Measurements from ENCODE around the gene TFF1.

The TFF1 gene

DNA sequence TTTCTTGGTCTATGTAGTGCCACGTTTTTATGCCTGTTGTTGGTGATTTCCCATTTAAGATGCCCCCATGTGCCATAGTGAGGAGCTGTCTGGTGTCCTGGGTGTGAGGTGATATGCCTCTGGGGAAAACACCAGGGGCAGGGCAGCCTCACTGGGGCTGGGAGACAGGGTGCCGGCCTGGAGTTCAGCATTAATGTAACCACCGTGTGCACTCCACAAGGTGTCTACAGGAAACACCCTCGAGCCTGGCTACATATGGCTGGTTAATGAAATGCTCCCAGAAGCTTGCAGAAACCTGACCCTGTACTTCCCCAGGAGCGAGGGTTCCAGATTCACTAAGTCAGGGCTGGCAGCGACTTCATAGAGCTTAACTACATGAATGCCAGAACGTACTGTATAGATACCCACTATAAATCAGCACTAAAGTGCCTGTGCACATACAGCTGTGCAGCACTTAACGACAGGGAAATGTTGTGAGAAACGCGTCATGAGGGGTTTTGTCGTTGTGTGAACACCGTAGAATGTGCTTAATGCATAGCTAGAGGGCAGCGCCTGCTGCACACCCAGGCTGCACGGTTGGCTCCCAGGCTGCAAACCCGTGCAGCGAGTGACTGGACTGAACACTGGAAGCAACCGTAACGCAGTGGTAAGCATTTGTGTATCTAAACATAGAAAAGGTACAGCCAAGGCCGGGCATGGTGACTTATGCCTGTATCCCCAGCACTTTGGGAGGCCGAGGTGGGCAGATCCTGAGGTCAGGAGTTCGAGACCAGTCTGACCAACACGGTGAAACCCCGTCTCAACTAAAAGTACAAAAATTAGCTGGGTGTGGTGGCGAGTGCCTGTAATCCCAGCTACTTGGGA, 25.9 kb downstream of the TFF1 start:
- no peak for DNase-seq

DNA sequence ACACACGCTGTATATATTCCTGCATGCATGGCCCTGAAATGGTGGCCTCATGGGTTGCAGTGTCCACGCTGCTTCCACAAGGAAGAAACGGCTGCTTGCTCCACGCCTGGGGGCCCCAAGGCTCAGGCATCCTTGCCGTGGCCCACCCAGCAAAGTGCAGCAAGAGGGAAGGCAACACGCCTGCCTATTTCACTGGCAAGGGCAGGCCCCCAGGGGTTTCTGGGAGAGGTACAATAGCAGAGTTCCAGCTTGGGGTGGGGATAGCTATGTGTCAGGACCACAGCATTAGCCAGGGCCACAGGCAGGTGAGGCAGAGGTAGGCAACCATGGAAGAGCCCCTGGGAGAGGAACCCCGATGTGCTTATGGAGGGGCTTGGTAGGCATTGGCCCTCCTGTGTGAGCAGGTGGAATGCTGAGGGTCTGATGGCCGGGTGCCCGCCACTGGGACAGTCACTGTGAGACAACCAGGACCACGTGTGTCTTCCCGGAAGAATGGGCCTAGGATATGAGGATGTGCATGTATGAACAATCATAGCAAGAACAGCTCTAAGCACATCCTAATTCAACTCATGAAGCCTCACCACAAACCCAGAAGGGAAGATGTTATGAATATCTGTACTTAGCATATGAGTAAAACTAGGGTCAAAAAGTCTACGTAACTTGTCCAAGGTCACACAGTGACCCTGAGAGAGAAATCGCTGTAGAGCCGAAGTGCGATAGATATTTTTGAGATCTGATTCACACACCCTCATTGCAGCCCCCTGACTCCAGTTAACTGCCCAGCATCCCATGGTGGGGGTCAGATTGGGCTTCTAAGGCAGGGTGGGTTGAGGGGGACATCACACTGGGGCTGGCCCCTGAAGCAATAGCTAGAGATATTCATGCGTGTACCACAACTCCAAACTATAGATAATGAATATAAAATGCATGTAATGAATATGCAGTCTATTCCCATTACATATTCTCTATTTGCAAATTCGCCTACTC, 27.3 kb downstream of the TFF1 start:
- no peak for DNase-seq

DNA sequence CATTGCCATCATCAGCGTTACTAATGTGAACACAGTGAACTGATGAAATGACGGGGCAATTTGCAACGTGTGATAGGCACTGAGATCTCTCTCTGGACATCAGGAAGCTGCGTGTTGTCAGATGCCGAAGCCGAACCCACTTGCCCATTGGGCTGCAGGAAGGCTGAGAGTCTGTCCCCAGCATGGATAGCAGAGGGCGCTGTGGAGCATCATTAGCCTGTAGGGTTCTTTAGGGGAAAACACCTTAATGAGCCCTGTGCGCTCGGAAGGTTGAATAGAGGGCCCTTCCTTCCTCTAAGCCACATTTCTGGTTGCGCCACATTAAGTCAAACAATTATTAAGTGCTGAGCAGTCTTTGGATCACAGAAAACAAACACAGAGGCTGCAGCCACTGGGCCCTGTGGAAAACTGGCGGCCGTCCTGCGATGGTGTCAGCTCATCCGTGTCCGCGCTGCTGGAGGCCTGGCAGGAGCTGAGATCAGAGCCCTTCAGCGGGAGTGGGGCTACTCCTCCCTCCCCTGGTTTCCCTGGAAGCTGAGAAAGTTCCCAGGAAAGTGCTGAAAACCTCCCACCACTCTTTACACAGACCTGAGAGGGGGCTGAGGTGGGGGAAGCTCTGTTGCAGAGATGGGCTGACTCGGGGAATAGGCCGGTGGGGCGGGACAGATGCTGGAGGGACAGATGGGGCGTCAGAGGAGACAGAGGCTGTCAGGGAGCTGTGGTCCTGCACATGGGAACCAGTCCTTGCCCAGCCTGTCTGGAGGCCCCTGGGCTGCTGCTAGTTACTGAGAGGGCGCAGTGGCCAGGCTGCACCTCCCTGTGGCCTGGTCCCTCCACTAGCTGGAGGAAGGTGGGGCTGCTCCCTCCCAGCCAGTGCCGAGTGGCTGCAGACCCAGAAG, 28.3 kb downstream of the TFF1 start:
- no peak for DNase-seq

DNA sequence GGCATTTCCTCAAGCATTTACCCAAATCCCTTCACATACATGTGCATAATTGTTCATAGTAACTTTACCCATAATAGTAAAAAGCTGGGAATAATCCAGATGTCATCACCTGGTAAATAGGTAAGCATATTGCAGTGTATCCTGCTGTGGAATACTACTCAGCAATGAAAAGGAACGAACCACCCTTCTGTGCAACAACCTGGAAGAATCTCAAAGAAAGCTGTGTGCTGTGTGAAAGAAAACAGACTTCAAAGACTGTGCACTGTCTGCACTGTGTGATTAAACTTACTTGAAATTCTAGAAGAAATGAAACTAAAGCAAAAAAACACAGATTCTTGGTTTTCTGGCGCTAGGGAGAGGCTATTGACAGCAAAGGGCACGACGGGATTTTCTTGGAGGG, 29.1 kb downstream of the TFF1 start:
- no peak for DNase-seq

DNA sequence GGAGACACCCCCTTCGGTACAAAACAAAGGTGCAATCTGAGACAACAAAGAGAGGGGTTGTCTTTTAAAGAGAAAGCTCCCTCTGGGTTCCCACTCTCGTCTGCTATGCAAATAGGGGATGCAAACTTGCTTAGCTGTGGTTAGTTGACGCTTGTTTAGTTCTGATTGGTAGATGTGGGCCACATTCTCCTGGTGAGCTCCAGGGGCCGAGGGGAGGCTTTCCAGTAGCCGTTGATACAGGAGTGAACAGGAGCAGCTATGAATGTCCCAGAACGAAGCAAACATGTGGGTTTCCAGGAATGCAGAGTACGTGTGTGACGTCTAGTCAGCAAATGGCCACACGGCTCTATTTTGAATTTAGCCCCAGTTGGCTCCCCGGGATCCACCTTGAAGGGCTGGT, 30.3 kb downstream of the TFF1 start:
- DNase-seq: no peak

DNA sequence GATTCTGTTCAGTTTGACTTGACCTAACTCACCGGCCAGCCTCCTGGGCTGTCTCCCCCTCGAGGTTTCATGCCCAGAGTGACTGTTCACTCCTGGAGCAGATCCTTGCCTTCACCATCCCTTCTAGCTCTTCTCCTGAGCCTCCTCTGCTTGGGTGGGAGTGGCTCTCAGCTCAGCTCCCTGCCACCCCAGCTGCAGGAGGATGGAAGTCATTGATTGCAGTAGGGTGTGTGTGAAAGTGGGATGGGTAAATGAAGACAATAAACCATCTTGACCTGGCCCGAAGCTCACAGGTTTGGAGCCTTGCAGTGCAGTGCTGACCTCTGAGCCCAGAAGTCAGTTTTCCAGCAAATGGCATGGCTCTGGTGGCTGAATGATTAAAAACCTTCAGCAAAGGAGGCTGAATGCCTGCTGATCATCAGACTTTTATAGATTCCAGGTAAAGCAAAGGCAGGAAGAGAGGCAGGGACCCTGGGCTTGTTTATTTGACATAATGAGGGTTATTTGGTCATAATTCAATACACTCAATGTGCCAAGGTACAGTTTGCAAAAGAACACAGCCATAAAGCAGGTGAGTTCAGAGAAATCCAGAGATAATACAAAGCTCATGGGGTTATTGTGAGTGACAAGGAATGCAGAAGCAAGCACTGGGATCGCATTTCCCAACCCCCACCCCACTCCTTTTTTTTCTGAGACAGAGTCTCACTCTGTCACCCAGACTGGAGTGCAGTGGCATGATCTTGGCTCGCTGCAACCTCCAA, 33.6 kb downstream of the TFF1 start:
- DNase-seq: no peak

DNA sequence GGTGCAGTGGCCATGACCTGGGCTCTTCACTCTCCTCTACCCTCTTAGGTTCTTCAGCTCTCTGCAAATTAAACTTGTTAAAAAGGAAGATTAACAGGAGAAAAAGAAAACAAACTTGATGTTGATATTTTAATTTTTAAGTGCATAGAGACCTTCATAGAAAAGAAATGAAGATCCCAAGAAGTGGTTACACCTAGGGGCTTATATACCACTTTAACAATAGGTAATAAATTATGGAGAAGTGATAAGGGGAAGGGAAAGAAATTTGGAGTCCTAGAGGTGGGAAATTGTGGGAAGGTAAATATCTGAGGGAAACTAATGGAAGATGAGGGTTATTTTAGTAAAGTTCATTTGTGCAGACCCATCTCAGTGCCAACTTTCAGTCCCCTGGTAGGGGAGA, 34.7 kb downstream of the TFF1 start:
- no peak for DNase-seq

DNA sequence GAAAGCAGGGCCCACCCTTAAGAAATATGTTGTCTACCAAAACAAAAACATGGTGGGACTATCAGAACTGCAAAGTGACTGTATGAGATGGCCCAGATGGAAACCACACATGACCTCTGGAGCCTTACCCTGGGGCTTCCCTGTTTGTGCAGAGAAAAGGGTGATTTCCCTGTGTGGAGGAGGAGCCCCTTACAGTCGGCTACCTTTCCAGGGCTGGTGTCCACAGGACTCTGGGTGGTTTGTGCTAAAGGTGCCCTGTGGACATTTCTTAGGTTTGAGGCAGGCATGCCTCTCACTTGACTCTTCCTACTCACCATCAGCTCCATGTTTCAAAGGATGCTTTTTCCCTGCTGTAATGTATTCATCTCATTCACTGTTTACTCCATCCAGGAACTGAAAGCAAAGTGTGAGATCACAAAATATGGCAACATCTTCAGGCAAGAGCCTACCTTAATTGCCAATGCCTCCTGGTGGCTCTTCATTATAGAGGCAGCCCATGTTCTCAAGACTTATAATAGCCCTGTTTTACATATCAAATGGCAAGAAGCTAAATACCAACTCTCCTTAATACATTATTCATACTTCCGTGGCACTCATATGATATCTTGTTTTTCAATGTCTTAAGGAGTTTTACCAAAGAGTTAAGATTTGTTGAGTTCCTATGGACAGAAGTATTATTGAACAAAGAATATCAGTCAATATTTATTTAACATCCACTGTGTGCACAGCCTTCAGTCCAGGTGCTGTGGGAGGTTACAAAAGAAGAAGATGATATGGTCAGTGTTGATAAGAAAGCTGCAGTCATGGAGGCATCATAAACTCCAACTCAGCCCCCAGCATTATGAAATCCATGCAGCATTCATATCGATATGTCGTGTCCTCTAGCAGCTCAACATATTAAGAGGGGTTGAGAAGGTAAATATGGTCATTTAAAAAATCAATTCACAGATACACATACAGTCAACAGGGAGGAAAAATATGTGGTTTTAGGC, 35.7 kb downstream of the TFF1 start:
- no peak for DNase-seq

DNA sequence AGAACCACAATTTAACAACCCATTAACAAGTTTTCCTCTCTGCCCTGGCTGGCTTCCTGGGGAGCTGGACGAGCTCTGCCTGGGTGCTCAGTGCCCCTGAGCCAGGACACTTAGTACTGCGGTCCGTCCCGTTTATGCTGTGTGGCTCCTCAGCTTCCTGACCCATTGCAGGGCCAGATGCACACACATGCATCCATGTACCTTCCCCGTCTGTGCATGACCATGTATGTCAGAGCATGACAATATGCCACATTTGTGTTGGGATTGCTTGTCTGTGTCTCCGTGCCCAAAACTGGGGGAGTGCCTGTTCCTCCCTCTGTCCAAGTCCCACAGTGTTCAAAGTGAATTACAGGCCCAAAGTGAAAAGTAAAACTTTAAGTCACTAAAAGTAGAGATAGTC, 41.4 kb downstream of the TFF1 start:
- no peak for DNase-seq

DNA sequence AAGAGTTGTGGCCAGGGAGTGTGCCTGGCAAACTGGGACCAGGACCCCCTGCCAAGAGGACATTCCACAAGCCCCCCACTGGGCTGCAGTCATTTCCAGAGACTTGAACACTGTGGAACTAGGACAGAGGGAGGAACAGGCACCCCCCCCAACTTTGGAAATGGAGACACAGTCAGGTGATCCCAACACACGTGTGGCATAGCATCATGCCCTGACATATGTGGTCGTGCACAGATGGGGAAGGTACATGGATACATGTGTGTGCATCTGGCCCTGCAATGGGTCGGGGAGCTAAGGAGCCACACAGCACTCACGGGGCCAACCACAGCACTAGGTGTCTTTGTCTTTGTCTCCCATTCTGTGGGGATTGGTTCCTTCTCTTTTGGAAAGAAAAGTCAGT, 44.5 kb downstream of the TFF1 start:
- DNase-seq: no peak

DNA sequence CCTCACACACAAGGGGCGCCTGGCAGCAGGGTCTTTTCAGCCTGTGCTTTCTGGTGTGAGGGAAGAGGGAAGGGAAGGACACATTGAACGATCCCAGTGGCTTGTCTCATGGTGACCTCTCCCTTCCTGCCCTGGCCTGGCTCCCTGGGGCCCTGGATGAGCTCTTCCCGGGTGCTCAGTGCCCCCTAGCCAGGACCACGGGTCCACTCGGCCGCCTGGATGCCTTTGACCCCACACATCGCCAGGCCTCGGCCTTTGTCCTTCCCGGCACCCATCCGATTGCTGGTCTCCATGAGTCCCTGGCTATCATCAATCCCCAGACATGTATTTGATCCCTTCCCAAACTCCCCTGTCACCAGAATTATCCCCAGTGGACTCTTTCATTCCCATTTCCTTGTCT, 45.1 kb downstream of the TFF1 start:
- no peak for DNase-seq

DNA sequence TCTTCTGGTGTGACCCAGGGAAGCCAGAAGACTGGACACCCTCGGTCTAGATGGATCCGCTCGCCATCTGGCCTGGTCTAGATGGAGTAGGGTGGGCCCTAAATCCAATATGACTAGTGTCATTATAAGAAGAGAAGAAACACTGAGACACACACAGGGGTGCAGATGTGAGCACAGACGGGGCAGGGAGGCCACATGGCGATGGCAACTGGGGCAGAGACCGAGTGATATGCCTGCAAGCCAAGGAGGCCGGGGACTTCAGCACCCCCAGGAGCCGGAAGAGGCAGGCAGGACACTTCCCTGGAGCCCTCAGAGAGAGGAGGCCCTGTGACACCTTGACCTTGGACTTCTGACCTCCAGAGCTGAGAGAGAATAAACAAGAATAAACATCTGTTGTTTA, 45.5 kb downstream of the TFF1 start:
- DNase-seq: no peak

DNA sequence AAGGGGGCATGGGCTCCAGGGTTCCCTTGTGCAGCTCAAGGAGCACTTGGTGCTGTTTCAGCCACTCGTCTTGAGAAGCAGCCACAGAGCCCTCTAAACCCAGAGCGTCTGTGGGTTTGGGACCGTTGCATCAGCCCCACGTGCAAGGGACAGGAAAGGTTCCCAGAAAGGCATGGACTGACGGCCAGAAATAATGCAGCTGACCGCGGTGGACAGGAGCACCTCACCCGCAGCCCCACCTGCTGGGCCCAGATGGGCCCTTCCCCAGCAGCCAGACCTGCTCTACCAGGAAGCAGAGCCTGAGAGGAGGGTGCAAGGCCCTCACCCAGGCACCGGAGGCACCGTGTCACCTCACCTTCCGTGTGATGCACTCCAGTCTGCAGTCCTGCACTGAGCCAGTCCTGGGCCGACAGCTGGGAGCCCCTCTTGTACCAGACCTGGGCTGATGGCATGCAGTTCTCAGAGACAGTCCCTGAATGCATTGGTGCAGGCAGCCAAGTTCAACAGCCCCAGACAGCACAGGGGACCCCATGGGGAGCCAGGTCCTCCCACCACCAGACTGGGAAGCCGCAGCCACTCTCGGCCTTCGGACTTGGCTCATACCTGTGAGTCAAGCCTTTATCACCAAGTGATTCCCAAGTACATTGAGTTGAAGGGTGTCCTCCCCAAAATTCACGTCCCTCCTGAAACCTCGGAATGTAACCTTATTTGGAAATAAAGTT, 46.3 kb downstream of the TFF1 start:
- no peak for DNase-seq

DNA sequence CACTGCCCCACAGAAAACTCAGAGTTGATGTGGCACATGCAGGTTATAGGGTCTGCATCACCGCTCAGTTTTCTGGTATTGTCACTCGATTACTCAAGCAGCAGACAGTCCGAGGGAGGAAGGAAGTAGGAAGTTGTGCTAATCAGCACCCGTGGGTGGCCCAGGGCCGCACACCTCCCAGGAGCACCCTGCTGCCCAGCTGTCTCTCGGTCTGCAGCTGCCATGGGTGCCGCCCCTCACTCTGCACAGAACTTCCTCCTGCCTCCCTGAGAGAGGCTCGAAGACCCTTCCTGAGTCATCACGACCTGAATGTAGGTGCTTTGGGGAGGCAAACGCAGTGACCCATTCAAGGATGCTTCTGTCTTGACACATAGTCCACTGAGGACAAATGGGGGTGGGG, 47.0 kb downstream of the TFF1 start:
- DNase-seq: no peak

DNA sequence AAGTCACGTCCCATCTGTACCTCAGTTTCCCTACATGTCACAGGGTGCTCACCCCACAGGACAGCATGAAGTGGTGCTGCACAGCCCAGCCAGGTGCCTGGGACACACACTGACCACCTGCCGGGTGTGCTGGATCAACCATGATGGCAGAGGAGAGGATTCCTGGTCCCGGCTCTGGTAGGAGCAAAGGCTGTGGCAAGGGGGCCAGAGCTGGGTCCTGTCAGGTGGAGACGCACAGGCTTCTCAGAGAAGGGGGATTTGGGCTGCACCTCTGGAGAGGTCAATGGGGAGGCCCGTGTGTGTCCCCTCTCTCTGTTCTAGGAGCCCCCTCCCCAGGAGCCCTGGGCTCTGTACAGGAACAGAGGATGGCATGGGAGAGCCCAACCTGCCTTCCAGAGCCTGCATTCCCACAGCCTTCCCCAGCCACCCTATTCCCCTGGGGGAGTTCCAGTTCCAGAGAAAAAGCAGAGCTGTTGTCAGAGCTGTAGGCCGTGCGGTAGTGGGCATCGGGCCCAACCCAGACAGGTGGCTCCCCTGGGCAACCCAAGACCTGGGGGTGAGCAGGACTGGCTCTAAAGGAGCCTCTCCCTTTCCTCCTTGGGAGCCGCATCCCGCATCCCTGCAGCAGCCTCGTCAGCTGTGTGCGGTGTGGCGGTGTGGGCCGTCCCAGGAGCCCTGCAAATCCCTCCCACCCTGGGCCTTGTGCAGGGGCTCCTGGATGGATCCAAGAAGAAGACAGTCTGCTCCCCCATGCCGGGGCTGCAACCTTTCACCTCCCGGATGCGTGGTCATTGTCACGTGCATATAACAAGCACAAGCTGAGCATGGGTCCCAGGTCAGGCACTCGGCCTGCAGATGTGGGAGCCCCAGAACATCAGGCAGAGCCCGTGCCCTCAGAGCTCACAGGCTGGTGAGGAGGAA, 48.2 kb downstream of the TFF1 start:
- DNase-seq: no peak

DNA sequence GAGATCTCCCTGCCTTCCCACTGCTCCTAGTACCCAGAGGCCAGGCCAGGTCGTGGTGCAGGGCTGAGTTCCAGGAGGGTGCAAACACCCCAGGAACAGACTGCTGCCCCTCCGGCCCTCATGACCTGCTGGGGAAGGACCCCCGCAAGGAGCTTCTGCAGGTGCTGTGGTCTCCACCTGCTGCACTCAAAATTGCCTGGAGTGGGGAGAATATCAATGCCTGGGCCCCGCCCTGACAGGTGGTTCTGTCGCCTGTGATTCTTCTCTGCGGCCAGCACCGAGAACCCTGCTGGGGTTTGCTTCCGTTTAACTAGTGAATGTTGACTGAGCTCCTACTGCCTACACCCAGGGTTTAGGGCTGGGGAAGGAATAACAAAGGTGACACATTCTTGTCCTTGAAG, 49.0 kb downstream of the TFF1 start:
- DNase-seq: no peak

DNA sequence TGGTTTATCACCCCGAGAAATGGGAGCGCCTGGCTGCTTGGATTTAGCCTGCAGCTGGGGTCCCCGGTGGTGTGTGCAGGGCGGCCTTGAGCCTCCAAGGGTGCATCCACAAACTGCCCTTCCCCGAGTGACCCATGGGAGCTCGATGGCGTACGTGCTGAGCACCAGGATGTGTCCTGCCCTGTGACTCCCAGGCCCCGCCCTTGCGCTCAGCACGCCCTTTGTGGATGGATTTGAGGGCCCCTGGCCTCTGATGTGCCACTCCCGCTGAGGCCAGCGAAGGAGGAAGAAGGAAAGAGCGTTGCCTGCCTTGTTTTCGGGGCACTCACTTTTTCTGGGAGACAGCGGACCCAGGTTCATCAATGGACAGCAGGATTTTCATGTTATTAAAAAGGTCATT, 49.4 kb downstream of the TFF1 start:
- DNase-seq: no peak

DNA sequence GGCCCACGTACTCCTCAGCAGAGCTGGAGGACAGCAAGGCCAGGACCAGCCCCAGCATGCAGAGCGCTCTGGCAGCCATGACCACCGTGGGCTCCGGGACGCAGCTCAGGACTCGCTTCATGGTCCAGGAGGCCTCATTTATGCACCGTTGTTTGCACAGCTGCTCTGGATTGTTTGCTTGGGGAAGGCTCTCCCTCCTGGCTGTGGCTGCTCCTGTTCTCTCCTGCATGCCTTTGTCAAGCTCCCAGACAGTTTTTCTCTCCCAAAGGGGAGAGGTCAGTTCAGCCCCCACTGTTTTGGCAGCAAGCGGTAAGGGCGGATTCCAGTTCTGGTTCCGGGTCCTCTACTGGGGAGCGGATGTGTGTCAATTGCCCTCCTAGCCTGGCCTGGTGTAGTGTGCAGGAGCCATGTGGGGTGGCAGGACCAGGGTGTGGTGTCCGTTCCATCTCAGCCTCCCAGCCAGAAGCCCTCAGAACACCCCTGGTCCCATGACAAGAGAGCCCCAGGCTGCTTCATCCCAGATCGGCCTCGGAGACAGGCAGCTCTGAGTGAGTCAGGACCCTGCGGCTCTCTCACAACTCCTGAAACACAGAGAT, 50.9 kb downstream of the TFF1 start, which contains the start of gene TFF3:
TFF3 (minus strand) TSS at position 114 of the 596 bp plus-strand sequence; CDS start at position 79, 35 bp downstream.
- no peak for DNase-seq

All from T1000 (cell line).